Astrocyte (in vitro differentiated cells and primary cell): ENCODE measurements around the gene RAF1. TPM values are rescaled to one million over a fixed set of nuclear protein-coding genes. Genes with fewer than 3 reads are reported as not detected.

ENCODE experiments used
- DNase-seq: peaks from one replicate; pipeline ENCODE4 v3.0.0-alpha.2; 2010; ENCODE audit warnings: low read depth
- FAIRE-seq: peaks from 2 replicates; lab custom pipeline; 2011; peaks lifted over from hg19 to GRCh38; lab: Jason Lieb, UNC
- H2AFZ ChIP-seq: 2 replicates; pipeline ENCODE4 v1.6.0; 2012; ENCODE audit warnings: low read depth, low read length, inconsistent platforms
- H3K27ac ChIP-seq: 2 replicates; pipeline ENCODE4 v1.5.1; 2011; ENCODE audit warnings: low read depth, low read length, inconsistent platforms
- H3K27me3 ChIP-seq: 2 replicates; pipeline ENCODE4 v1.6.0; 2011; ENCODE audit warnings: low read length, inconsistent platforms; ENCODE audit not compliant: insufficient read depth
- H3K36me3 ChIP-seq: 2 replicates; pipeline ENCODE4 v1.5.1; 2011; ENCODE audit warnings: low read length, inconsistent platforms; ENCODE audit not compliant: insufficient read depth
- H3K4me1 ChIP-seq: 2 replicates; pipeline ENCODE4 v1.5.1; 2011; ENCODE audit warnings: low read length, inconsistent platforms; ENCODE audit not compliant: insufficient read depth
- H3K4me2 ChIP-seq: 2 replicates; pipeline ENCODE4 v1.6.0; 2012; ENCODE audit warnings: low read length, inconsistent platforms
- H3K4me3 ChIP-seq: 2 replicates; pipeline ENCODE4 v1.5.1; 2011; ENCODE audit warnings: low read depth, mild to moderate bottlenecking, low read length, inconsistent platforms; ENCODE audit not compliant: insufficient read depth
- H3K79me2 ChIP-seq: 2 replicates; pipeline ENCODE4 v1.6.0; 2012; ENCODE audit warnings: mild to moderate bottlenecking, low read length, inconsistent platforms; ENCODE audit not compliant: insufficient read depth
- H3K9ac ChIP-seq: 2 replicates; pipeline ENCODE4 v1.6.0; 2012; ENCODE audit warnings: mild to moderate bottlenecking, low read length, inconsistent platforms
- H3K9me3 ChIP-seq: 2 replicates; pipeline ENCODE4 v1.5.1; 2012; ENCODE audit warnings: low read depth, mild to moderate bottlenecking, low read length, inconsistent platforms; ENCODE audit not compliant: insufficient read depth
- H4K20me1 ChIP-seq: 2 replicates; pipeline ENCODE4 v1.6.0; 2012; ENCODE audit warnings: low read length, inconsistent platforms; ENCODE audit not compliant: insufficient read depth
- H3K27ac Mint-ChIP-seq: one replicate; pipeline ENCODE4 v1.8.0; 2021; ENCODE audit warnings: mild to moderate bottlenecking, mixed read lengths; ENCODE audit not compliant: unreplicated experiment
- H3K27me3 Mint-ChIP-seq: one replicate; pipeline ENCODE4 v1.8.0; 2021; ENCODE audit warnings: low read depth, mixed read lengths; ENCODE audit not compliant: unreplicated experiment
- H3K36me3 Mint-ChIP-seq: one replicate; pipeline ENCODE4 v1.8.0; 2021; ENCODE audit warnings: low read depth, mixed read lengths; ENCODE audit not compliant: unreplicated experiment
- H3K4me1 Mint-ChIP-seq: one replicate; pipeline ENCODE4 v1.8.0; 2021; ENCODE audit warnings: low read depth, mixed read lengths; ENCODE audit not compliant: unreplicated experiment
- H3K4me3 Mint-ChIP-seq: one replicate; pipeline ENCODE4 v1.8.0; 2021; ENCODE audit warnings: mild to moderate bottlenecking, moderate library complexity, mixed read lengths; ENCODE audit not compliant: unreplicated experiment
- H3K9me3 Mint-ChIP-seq: one replicate; pipeline ENCODE4 v1.8.0; 2021; ENCODE audit warnings: mild to moderate bottlenecking, mixed read lengths; ENCODE audit not compliant: unreplicated experiment
- CTCF ChIP-seq: IDR thresholded peaks from 2 replicates; pipeline ENCODE4 v1.5.1; 2011; ENCODE audit warnings: low read depth, mild to moderate bottlenecking, inconsistent platforms, low read length, moderate library complexity; ENCODE audit not compliant: insufficient read depth
- EZH2 ChIP-seq: IDR thresholded peaks from 2 replicates; pipeline ENCODE4 v1.6.1; 2012; ENCODE audit warnings: mild to moderate bottlenecking, low read length, inconsistent platforms; ENCODE audit not compliant: insufficient read depth
- total RNA-seq: library from RNA; stranded (reverse); gene quantifications from 2 replicates; pipeline ENCODE4 v1.2.1, GENCODE V29; 2021

Gene RAF1
- total RNA-seq, 1 donor from 2014 or later = 80.9 TPM

- no peak overlapping the region for H3K4me3 Mint-ChIP-seq
- peaks cover 10% of the 10 kb centered on the region for H3K27me3 Mint-ChIP-seq
- no peak overlapping the region for H3K27ac Mint-ChIP-seq
- H3K4me1 Mint-ChIP-seq = peaks cover 9% of the 10 kb centered on the region
- Histone ChIP-seq H3K79me2 (no peaks in the 10 kb centered on the region), H3K4me2 (no peak overlapping the region), H3K9me3 (no peaks in the 10 kb centered on the region), H3K4me1 (no peaks in the 10 kb centered on the region), H4K20me1 (no peaks in the 10 kb centered on the region), H3K4me3 (no peak overlapping the region), H2AFZ (no peak overlapping the region), H3K27me3 (no peaks in the 10 kb centered on the region), H3K27ac (no peak overlapping the region), H3K9ac (no peak overlapping the region), H3K36me3 (no peaks in the 10 kb centered on the region)
- FAIRE-seq = no peak
- no peaks in the 10 kb centered on the region for H3K9me3 Mint-ChIP-seq
- DNase-seq = no peak
- H3K36me3 Mint-ChIP-seq = no peaks in the 10 kb centered on the region
- TF ChIP-seq EZH2 (no peak), CTCF (no peak)
These were observed 26.2 kb upstream of the RAF1 start for GRCh38 chr3:12689997-12690711.

GRCh38 chr3:12687948-12688347 is 24.0 kb upstream of the RAF1 start:
- TF ChIP-seq EZH2 = no peak
- no peak for TF ChIP-seq CTCF
- Histone ChIP-seq H3K4me1 (no peaks in the 10 kb centered on the region), H2AFZ (no peak overlapping the region), H3K4me2 (no peak overlapping the region), H4K20me1 (no peaks in the 10 kb centered on the region), H3K79me2 (no peaks in the 10 kb centered on the region), H3K27me3 (no peaks in the 10 kb centered on the region), H3K4me3 (no peak overlapping the region), H3K27ac (no peak overlapping the region), H3K36me3 (no peaks in the 10 kb centered on the region), H3K9me3 (no peaks in the 10 kb centered on the region), H3K9ac (no peak overlapping the region)
- no peaks in the 10 kb centered on the region for H3K9me3 Mint-ChIP-seq
- no peak overlapping the region for H3K4me3 Mint-ChIP-seq
- no peak for FAIRE-seq
- H3K4me1 Mint-ChIP-seq = no peaks in the 10 kb centered on the region
- H3K36me3 Mint-ChIP-seq = no peaks in the 10 kb centered on the region
- no peak for DNase-seq
- no peak overlapping the region for H3K27ac Mint-ChIP-seq
- H3K27me3 Mint-ChIP-seq = peaks cover 10% of the 10 kb centered on the region

- Histone ChIP-seq H3K79me2 (no peaks in the 10 kb centered on the region), H4K20me1 (no peaks in the 10 kb centered on the region), H3K4me1 (peaks cover 2% of the 10 kb centered on the region), H3K36me3 (no peaks in the 10 kb centered on the region), H3K4me2 (no peak overlapping the region), H3K27me3 (no peaks in the 10 kb centered on the region), H3K4me3 (no peak overlapping the region), H3K27ac (no peak overlapping the region), H2AFZ (no peak overlapping the region), H3K9me3 (no peaks in the 10 kb centered on the region), H3K9ac (no peak overlapping the region)
- Mint-ChIP-seq H3K27me3 (peaks cover 10% of the 10 kb centered on the region), H3K27ac (no peak overlapping the region), H3K4me1 (no peaks in the 10 kb centered on the region), H3K4me3 (no peak overlapping the region), H3K9me3 (peaks cover 2% of the 10 kb centered on the region), H3K36me3 (no peaks in the 10 kb centered on the region)
- DNase-seq (no peak), FAIRE-seq (no peak)
- TF ChIP-seq CTCF (no peak), EZH2 (no peak)
These were observed 22.2 kb upstream of the RAF1 start for GRCh38 chr3:12686096-12686495.
